Kidney glomerular epithelial cell (primary cell): ENCODE measurements around the gene SELENOV.
A peak's percentile ranks its signal among the peaks of the same experiment; 100 is the strongest.

Experiments
- DNase-seq: peaks from one replicate; lab custom pipeline; 2025; lab: John Stamatoyannopoulos, UW

Gene SELENOV

GRCh38 chr19:39558624-39559117, 43.7 kb downstream of the SELENOV start:
- no peak for DNase-seq

GRCh38 chr19:39563408-39563807, 48.5 kb downstream of the SELENOV start:
- DNase-seq, result peak; percentile 35

- no peak for DNase-seq
Observed at GRCh38 chr19:39566064-39566463, 51.1 kb downstream of the SELENOV start.

GRCh38 chr19:39568604-39569003, 53.7 kb downstream of the SELENOV start:
- peak; percentile 23 for DNase-seq
